ENCODE data around the gene ILKAP.

Gene ILKAP

DNA sequence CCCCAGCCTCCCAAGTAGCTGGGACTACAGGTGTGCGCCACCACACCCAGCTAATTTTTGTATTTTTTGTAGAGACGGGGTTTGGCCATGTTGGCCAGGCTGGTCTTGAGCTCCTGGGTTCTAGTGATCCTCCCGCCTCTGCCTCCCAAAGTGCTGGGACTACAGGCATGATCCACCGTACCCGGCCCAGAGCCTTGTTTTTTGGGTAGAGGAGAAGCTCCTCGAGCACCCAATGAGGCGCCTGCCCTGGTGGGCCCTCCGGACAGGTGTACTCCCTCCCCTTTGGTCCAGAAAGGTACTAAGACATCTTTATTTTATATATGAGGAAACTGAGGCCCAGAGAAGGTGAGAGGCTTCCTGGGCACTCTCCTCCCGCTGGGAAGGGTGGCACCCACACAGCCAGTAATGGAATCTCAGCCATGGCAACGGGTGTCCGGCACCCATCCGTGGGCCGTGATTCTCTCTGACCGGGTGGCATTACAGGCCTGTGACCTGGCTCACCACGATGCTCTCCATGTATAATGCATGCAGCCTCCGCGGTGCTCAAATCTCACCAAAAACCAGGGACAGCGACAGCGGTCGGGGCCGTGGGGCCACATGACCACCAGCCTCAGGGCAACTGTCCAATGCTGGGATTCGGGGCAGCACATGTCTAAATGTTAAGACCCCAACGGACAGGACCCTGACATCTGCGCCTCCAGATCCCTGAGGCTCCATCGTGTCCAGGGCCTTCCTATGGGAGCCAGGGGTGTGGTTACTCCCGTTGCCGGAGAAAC is 81.8 kb downstream of the ILKAP start:
- DNase-seq = no peak

DNA sequence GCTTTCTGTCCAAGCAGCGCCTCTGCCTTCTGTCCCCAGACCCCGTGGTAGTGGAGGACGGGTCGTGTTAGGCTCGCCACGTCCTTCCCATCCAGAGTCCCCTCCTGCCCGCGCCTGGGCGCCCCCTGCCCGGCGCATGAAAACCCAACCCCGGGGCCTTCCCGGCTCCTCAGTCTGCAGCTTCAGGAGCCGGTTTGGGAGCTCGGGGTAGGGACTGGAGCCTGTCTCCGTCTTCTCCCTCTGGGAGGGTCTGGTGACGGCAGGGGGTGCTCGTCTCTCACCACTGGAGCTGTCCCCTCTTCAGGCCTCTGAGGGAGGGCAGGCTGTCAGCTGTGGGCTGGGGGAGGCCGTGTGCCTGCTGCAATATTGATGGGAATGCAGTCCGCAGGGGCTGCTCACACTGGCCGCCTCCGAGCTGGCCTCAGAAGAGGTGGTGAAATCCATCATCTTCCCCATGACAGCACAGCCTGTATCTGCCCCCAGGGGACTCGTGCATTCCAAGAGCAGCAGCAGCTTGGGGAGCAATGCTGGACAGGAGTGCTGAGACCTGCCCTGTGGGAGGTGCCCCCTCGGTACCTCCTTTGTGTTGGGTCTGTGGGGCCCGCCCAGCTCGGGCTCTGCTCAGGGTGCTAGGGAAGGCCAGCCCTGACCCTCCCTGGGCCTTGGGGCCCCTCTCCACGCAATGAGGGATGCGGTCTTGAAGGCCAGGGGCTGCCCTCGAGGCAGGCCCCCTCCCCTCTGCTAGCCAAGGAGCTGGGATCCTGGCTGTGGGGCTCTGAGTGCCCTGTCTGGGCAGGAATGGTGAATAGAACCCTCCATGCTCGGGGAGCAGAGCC is 82.8 kb downstream of the ILKAP start:
- DNase-seq = no peak
